G401.6 (cell line): ENCODE results near the gene SLMAP.

Experiments
- FAIRE-seq: peaks from 2 replicates; lab custom pipeline; 2012; peaks lifted over from hg19 to GRCh38; lab: Jason Lieb, UNC

Gene SLMAP

GRCh38 chr3:57967590-57967989 is 211.5 kb downstream of the SLMAP start:
- no peak for FAIRE-seq

- no peak for FAIRE-seq
Observed at GRCh38 chr3:57968501-57968900, 212.4 kb downstream of the SLMAP start.

- FAIRE-seq: no peak
Observed at GRCh38 chr3:57971975-57972374, 215.9 kb downstream of the SLMAP start.

GRCh38 chr3:57972531-57973111 is 216.5 kb downstream of the SLMAP start:
- FAIRE-seq: no peak

GRCh38 chr3:57973715-57974477 is 217.8 kb downstream of the SLMAP start:
- no peak for FAIRE-seq

- no peak for FAIRE-seq
Observed at GRCh38 chr3:57974796-57975388, 218.8 kb downstream of the SLMAP start.

GRCh38 chr3:57977818-57978235 is 221.7 kb downstream of the SLMAP start:
- FAIRE-seq: no peak

GRCh38 chr3:57978316-57978715 is 222.2 kb downstream of the SLMAP start:
- FAIRE-seq: no peak
